SH-SY5Y (cell line): ENCODE measurements around the gene SPAG6.

Source experiments
- GATA2 ChIP-seq: IDR thresholded peaks from 2 replicates; pipeline ENCODE4 v1.6.1; 2011; ENCODE audit warnings: mild to moderate bottlenecking, low read depth, low read length
- GATA3 ChIP-seq: IDR thresholded peaks from 2 replicates; pipeline ENCODE4 v1.6.1; 2011; ENCODE audit warnings: low read depth, mild to moderate bottlenecking, low read length, moderate library complexity

DNA sequence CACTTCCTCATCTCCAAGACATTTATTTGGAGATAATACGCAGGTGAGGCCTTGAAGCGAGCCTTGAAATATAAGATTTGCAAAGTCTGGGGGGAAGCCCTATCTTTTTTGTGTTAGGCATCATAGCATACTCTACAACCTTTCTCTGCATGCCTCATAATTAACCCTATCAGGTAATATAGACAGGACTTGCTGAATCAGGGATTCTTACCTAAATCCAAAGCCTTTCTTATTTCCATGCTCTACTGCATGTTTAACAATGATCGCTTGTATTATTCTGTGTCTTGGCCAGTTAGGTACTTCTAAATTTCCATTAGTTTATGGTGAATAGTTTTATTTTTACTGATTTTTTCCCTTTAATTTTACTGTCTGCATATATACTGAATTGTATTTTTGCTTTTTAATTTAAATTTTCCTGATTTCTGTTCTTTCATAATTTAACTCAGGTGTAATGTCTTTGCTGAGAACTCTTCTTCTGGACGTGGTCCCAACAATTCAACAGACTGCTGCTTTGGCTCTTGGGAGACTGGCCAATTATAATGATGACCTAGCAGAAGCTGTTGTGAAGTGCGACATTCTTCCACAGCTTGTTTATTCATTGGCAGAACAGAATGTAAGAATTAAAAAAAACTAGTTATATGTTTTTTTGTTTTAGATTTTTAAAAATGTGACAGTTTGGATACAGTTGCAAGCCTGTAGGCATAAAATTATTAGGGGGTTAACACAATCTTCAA lies 19.3 kb downstream of the SPAG6 start:
- TF ChIP-seq GATA2 (no peak), GATA3 (no peak)
